EL (cell line): ENCODE results near the gene PRR5.
A peak's percentile ranks its signal among the peaks of the same experiment; 100 is the strongest.
"Not testable (repeated sequence)": the region's sequence is repeated elsewhere in the genome, so short reads cannot be mapped to it uniquely, and the experiment has no call there.

Experiments used
- DNase-seq: peaks from one replicate; pipeline ENCODE4 v3.0.0-alpha.2; 2016

PRR5 gene, protein sequence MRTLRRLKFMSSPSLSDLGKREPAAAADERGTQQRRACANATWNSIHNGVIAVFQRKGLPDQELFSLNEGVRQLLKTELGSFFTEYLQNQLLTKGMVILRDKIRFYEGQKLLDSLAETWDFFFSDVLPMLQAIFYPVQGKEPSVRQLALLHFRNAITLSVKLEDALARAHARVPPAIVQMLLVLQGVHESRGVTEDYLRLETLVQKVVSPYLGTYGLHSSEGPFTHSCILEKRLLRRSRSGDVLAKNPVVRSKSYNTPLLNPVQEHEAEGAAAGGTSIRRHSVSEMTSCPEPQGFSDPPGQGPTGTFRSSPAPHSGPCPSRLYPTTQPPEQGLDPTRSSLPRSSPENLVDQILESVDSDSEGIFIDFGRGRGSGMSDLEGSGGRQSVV

GRCh38 chr22:44701824-44702478 lies at the start of gene PRR5:
Gene PRR5 (plus strand): TSS chr22:44702204. CDS start chr22:44702475, 271 bp downstream.
- peak; percentile 87 for DNase-seq

DNA sequence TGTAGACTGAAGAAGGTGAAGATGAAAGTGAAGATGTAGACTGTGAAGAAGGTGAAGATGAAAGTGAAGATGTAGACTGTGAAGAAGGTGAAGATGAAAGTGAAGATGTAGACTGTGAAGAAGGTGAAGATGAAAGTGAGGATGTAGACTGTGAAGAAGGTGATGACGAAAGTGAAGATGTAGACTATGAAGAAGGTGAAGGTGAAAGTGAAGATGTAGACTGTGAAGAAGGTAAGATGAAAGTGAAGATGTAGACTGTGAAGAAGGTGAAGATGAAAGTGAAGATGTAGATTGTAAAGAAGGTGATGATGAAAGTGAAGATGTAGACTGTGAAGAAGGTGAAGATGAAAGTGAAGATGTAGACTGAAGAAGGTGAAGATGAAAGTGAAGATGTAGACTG lies 49.1 kb upstream of the PRR5 start:
- DNase-seq = not testable (repeated sequence)

- peak; percentile 30 for DNase-seq
Observed at GRCh38 chr22:44658311-44658953, 43.6 kb upstream of the PRR5 start.

DNA sequence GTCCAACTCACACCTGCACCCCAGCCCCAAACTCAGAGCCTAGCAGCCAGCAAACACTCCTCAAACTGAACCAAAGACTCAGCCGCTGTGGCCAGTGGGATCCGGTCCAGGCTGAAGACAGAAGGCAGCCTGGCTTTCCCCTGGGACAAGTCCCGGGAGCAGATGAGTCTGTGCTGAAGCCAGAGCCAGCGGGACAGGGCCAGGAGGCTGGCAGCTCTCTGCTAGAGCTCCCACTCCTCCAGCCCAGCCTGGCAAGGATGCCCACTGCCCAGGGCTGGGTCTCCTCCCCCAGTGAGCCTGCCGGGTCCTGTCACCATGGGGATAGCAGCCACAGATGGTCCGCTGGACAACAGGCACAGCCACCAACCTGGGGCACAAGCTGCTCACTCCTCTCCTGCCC lies 42.9 kb upstream of the PRR5 start:
- DNase-seq = no peak

- DNase-seq = no peak
Observed at GRCh38 chr22:44660051-44660830, 41.8 kb upstream of the PRR5 start.

DNA sequence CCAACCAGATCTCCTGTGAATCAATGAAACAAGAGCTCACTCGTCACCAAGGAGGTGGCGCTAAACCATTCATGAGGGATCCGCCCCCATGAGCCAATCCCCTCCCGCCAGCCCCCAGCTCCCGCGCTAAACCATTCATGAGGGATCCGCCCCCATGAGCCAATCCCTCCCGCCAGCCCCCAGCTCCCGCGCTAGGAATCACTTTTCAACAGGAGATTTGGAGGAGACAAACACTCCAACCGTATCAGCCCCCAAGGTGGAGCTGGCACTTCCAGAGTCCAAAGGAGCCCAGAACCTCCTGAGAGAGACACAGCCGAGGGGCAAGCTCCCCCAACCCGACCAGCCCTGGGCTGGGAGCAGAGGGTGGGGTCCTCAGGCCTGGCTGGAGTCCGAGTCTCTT lies 40.9 kb upstream of the PRR5 start:
- no peak for DNase-seq

DNA sequence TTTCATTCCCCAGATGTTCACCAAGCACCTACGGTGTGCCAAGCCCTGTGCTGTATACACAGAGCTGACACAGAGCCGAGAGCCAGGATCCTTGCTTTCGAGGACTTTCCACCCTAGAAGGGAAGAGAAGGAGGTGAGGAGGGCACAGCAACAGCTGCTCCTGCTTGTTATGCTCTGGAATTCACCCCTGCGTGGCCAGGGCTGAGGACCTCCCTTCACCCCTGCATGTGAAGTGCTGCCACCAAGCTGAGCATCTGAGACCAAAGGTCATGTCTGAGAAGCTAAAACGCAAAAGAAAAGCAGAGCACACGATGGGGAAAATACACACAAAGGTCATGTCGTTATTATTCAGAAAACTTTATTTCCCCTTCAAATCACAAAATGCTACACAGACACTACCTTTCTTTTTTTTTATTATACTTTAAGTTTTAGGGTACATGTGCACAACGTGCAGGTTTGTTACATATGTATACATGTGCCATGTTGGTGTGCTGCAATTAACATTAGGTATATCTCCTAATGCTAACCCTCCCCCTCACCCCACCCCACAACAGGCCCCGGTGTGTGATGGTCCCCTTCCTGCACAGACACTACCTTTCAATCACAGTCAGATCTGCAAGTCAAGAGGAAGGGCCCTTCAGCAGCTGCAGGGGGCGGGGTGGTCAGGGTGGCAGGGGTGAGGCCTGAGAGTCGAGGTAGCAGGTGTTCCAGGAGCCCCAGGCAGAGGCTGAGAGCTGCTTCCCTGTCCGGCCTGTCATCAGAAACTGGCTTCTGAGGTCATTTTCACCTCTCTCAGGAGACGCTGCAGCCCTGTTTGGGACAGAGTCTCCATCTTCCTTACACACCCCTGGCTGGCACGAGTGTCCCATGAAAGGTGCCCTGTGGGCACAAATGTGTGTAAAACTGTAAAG lies 40.1 kb upstream of the PRR5 start:
- no peak for DNase-seq

DNA sequence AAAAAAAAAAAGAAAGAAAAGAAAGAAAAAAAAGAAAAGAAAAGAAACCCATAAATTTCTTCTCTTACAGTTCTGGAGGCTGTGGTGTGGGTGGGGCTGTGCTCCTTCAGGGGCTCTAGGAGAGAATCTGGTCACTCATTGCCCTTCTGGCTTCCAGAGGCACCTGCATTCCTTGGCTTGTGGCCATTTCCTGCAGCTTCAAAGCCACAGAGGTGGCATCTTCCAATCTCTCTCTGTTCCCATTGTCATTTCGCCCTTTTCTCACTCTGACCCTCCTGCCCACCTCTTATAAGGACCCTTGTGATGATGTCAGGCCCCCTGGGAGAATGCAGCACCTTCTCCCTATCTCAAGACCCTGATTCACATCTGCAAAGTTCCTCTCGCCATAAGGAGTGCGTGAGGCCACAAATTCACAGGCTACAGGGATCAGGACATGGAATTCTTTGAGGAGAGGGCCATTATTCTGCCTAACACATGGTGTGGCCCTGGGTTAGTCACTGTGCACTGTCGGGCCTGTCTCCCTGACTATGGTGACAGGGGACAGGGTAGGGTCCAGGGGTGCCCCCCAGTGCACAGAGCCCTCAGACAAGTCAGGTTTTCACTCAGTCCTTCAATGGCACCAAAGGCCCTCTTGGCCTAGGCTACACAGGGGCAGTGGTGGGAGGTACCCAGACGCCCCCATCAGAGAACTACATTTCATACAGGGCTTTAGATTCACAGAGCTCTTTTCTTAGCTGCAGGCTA lies 38.6 kb upstream of the PRR5 start:
- no peak for DNase-seq

DNA sequence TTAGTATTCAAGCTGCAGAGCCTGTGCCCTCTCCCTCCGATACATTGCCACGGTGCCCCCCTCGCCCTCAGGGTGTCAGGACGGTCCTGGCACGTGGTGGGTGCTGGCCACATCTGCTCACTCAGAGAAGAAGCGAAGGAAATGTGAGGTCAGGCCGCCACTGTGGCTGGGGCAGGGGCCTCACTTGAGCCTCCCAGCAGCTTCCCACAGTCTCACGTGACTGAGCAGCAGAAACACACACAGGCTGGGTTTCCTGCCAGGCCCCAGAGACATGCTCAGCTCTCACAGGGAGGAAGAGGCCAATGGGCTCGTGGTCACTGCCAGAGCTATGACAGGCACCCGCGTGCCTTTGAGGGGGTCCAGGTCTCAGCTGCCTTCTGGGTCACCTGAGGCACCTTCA lies 37.9 kb upstream of the PRR5 start:
- DNase-seq = peak; percentile 25

- peak; percentile 56 for DNase-seq
Observed at GRCh38 chr22:44665115-44665514, 36.9 kb upstream of the PRR5 start.

DNA sequence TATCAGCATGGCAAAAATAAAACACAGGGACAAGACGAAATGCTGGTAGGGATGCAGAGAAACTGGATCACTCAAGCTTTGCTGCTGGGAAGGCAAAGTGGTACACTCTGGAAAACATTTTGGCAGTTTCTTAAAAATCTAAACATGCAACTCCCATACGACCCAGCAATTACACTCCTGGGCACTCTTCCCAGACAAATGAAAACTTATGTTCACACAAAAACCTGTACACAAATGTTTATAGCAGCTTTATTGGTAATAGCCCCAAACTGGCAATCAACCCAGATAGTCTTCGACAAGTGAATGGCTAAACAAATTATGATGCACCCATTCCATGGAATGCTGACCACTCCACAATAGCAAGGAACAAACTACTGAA lies 35.8 kb upstream of the PRR5 start:
- no peak for DNase-seq

GRCh38 chr22:44667276-44667675 lies 34.7 kb upstream of the PRR5 start:
- DNase-seq = no peak

- DNase-seq = no peak
Observed at GRCh38 chr22:44667829-44668189, 34.2 kb upstream of the PRR5 start.

GRCh38 chr22:44668190-44668885 lies 33.7 kb upstream of the PRR5 start:
- DNase-seq = no peak

DNA sequence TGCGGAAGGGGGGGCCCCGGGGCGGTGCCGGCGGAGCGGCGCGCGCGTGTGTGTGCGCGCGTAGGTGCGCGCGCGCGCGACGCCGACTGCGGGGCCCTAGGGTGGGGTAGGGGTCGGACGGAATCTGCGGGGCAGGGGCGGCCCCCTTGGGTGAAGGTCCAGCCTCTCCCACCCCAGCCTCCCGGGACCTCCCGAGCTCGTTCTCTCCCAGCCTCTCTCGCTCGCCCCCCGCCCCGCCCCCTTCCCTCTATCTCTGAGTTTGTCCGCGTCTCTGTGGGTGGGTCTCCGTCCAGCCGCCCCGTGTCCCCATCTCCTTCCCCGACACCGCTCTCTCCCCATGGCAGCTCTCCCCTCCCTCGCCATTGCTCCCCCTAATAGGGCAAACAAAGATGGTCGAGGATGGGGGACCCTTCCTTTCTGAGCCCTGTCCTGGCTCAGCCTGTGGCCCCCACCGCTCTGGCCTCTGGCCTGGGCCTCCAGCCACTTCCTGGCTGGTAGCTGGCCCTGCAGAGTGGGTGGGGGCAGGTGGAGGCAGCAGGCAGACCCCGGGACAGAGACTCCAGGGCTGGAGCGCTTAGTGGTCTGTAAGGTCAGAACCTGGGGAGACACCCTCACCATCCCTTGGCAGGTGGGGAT lies 33.0 kb upstream of the PRR5 start:
- no peak for DNase-seq

GRCh38 chr22:44669561-44669976 lies 32.4 kb upstream of the PRR5 start:
- peak; percentile 24 for DNase-seq

- no peak for DNase-seq
Observed at GRCh38 chr22:44670220-44670988, 31.6 kb upstream of the PRR5 start.

GRCh38 chr22:44671742-44672141 lies 30.3 kb upstream of the PRR5 start:
- peak; percentile 30 for DNase-seq

GRCh38 chr22:44672632-44673031 lies 29.4 kb upstream of the PRR5 start:
- no peak for DNase-seq
